Measurements from ENCODE around the gene MIA. TPM values are rescaled to one million over a fixed set of nuclear protein-coding genes. Genes with fewer than 3 reads are reported as not detected.

MIA gene
- total RNA-seq, 2 experiments from 2014 or later, result 1.00 TPM; not detected in 1

DNA sequence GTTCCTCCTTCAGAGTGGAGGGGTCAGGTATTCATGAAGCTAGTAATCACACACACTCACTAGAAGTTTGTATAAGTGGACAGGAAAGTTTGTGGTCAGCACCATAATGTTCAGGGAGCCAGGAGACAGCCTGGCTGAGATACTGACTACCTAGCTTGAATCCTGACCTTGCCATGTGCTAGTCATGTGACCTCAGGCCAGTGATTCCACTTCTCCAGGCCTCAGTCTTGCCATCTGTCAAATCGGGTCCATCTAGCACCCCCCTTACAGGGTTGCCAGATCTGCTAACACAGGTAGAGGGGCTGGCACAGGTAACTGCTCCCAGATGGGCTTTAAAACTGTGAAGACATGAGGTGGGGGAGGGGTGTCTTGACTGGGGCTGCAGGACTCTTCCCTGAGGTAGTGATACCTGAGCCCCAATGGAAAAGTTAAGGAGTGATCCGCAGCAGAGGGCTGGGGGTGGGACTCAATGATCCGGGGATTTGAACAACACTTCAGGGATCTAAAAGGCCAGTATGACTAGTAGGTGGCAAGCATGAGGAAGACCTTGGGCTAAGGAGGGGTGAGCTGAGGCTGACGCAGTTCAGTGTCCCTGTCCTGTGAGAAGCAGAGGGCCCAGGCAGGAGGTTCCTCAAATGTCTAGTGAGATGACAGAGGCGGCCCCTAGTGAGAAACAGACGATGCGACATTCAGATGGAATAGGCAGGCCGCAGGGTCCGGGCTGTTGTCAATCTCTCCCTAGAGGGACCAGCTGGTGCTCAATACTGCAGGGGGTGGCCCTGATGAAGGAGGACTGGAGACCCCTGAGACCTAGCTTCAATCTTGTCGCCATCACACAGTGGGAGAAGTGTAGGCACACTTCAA is 33.6 kb upstream of the MIA start:
- intact Hi-C loops (cut with micrococcal nuclease), result no loop called here
- H3K4me1 Mint-ChIP-seq (ENCODE audit: low read depth), result peaks cover 3% of the 10 kb centered on the region
- H3K4me3 Mint-ChIP-seq, result no peak overlapping the region
- no peaks in the 10 kb centered on the region for H3K27me3 Mint-ChIP-seq
- H3K36me3 Mint-ChIP-seq, result peaks cover 12% of the 10 kb centered on the region
- no peak overlapping the region for H3K27ac Mint-ChIP-seq
- no peaks in the 10 kb centered on the region for H3K9me3 Mint-ChIP-seq
- CTCF ChIA-PET, result interaction anchor here (0.5 to 6.6 kb wide), 4 partner anchors 64 to 898 kb away, joined by 3 to 27 read pairs (median 5); no protein-coding TSS in a partner anchor
- DNase-seq, result no peak
- POLR2A ChIA-PET, result no interaction called here

DNA sequence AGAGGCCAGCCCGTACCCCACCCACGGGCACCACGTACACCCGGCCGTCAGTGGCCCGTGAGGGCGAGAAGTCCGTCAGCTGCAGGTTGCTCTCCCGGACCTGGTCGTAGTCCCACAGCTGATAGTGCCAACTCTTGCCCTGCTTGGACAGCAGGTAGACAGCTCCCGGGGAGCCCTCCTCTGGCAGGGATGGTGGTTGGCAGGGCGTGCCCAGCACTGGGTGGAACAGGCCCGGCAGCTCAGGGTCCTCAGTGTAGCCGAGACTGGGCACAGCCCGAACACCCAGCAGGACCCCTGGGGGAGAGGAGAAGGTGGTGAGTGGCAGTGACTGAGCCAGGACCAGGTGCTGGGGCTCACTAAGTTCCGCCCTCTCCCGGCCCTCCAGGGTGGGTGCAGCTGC is 32.8 kb upstream of the MIA start:
- POLR2A ChIA-PET, result no interaction called here
- CTCF ChIA-PET, result interaction anchor here (0.7 to 6.6 kb wide), 3 partner anchors 64 to 79 kb away, joined by 3 to 27 read pairs (median 6); no protein-coding TSS in a partner anchor
- Mint-ChIP-seq H3K9me3 (no peaks in the 10 kb centered on the region), H3K4me1 (ENCODE audit: low read depth) (peaks cover 3% of the 10 kb centered on the region), H3K27me3 (no peaks in the 10 kb centered on the region), H3K4me3 (no peak overlapping the region), H3K36me3 (peaks cover 11% of the 10 kb centered on the region), H3K27ac (no peak overlapping the region)
- intact Hi-C loops (cut with micrococcal nuclease), result no loop called here
- no peak for DNase-seq

DNA sequence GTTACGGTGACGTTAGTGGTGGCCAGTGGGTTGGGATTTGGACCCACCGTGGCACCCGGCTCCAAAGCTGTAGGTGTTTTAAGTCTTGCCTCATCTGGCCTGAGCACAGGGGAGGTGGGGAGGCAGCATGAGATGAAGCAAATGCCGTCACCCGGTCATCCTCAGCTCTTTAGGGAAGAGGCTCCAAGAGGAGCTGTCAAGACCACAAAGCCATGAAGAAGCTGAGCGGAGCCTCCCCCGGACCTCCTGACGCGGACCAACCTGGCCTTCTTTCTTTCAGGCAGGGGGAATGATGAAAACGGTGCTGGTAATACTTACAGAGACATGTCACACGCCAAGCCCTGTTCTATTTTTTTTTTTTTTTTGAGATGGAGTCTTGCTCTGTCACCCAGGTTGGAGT is 32.4 kb upstream of the MIA start:
- Mint-ChIP-seq H3K4me1 (ENCODE audit: low read depth) (peaks cover 3% of the 10 kb centered on the region), H3K9me3 (no peaks in the 10 kb centered on the region), H3K27ac (no peak overlapping the region), H3K27me3 (no peaks in the 10 kb centered on the region), H3K4me3 (no peak overlapping the region), H3K36me3 (peaks cover 8% of the 10 kb centered on the region)
- ChIA-PET POLR2A (no interaction called here), CTCF (interaction anchor here (0.7 to 6.6 kb wide), 3 partner anchors 63 to 80 kb away, joined by 3 to 27 read pairs (median 6); no protein-coding TSS in a partner anchor)
- intact Hi-C loops (cut with micrococcal nuclease), result no loop called here
- no peak for DNase-seq

DNA sequence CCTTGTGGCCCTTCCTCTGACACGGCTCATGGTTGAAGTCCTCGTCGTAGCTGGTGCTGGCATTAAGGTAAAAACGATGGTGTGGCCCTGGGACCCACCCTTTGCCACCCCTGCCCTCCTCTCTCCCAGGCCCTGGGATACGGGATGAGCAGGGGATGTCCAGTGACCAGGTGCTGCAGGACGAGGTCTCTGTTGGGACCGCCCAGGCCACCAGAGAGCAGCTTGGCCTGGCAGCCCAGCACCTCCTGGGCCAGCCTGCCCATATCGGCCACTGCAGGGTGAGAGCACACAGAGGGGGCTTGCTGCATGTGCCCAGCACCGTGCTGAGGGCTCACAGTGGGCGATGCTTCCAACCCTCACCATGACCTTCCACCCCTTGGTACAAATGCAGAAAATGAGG is 31.4 kb upstream of the MIA start:
- CTCF ChIA-PET, result interaction anchor here (1.0 to 6.6 kb wide), 5 partner anchors 10 to 81 kb away, joined by 3 to 27 read pairs (median 4); partner anchors contain the start of gene RAB4B
- Mint-ChIP-seq H3K27me3 (no peaks in the 10 kb centered on the region), H3K4me1 (ENCODE audit: low read depth) (peaks cover 4% of the 10 kb centered on the region), H3K4me3 (no peak overlapping the region), H3K9me3 (no peaks in the 10 kb centered on the region), H3K36me3 (peaks cover 6% of the 10 kb centered on the region), H3K27ac (no peak overlapping the region)
- DNase-seq, result no peak
- POLR2A ChIA-PET, result interaction anchor here (0.6 to 1.7 kb wide), 2 partner anchors 27 to 45 kb away, joined by 3 to 7 read pairs; partner anchors contain the start of genes COQ8B and ITPKC
- intact Hi-C loops (cut with micrococcal nuclease), result no loop called here

DNA sequence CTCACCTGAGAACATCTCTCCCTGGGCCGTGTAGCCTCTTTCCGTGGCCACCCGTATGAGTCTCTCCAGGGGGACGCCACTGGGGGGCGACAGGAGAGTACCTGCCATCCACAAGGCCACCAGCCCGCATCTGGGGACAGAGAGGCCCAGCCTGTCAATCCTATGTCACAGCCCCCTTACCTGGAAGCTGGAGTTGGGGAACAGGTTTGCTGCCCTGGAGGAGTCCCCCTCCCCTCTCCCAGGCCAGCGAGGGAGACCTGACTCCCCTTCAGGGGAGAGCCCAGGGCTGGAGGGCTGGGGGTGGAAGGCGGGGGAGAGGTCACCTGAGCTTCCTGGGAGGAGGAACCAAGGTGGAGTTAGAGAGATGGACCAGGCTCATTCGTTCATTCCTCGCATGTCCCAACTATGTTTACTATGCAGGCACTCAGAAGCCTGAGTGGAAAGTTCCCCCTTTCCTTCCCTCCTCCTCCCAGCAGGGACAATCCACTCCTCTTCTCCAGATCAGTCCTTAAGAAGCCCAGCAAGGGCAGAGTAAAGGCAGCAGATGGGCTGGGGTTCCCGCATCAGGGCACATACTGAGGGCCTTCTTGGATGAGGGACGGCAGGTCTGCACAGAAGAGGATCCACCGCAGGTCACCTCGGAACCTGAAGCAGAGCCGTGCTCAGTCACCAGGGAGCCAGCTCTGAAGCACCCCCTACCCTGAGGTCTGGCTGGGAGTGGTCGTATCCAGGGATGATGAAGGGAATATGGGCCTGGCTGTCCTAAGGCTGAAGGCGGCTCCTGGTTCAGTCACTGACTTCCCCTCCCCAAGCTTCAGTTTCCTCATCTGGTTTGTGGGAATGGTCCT is 30.5 kb upstream of the MIA start:
- no peak overlapping the region for H3K4me3 Mint-ChIP-seq
- H3K27me3 Mint-ChIP-seq, result no peaks in the 10 kb centered on the region
- CTCF ChIA-PET, result interaction anchor here (1.0 to 6.6 kb wide), 6 partner anchors 11 to 82 kb away, joined by 3 to 27 read pairs (median 4); partner anchors contain the start of gene RAB4B
- H3K4me1 Mint-ChIP-seq (ENCODE audit: low read depth), result peaks cover 11% of the 10 kb centered on the region
- H3K36me3 Mint-ChIP-seq, result no peaks in the 10 kb centered on the region
- DNase-seq, result peak; percentile 61
- intact Hi-C loops (cut with micrococcal nuclease), result no loop called here
- POLR2A ChIA-PET, result interaction anchor here (0.6 to 1.7 kb wide), 5 partner anchors 15 to 76 kb away, joined by 3 to 7 read pairs (median 3); partner anchors contain the start of genes COQ8B and ITPKC
- H3K27ac Mint-ChIP-seq, result no peak overlapping the region
- H3K9me3 Mint-ChIP-seq, result no peaks in the 10 kb centered on the region

DNA sequence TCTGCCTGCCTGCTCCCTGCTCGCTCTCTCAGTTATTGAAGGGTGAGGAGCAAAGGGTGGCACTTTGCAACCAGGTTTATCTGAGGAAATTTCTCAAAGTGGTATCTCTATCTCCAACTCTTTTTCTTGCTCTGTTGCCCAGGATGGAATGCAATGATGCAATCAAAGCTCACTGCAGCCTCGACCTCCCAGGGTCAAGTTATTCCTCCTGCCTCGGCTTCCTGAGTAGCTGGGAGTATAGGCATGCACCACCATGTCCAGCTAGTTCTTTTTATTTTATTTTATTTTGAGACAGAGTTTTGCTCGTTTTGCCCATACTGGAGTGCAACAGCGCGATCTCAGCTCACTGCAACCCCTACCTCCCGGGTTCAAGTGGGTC is 29.9 kb upstream of the MIA start:
- intact Hi-C loops (cut with micrococcal nuclease), result no loop called here
- H3K27ac Mint-ChIP-seq, result no peak overlapping the region
- no peaks in the 10 kb centered on the region for H3K27me3 Mint-ChIP-seq
- no peaks in the 10 kb centered on the region for H3K36me3 Mint-ChIP-seq
- H3K9me3 Mint-ChIP-seq, result no peaks in the 10 kb centered on the region
- no peak overlapping the region for H3K4me3 Mint-ChIP-seq
- CTCF ChIA-PET, result interaction anchor here (1.1 to 6.6 kb wide), 3 partner anchors 11 to 73 kb away, joined by 4 to 27 read pairs (median 4); no protein-coding TSS in a partner anchor
- POLR2A ChIA-PET, result interaction anchor here (1.0 to 1.1 kb wide), 2 partner anchors 14 to 32 kb away, joined by 3 to 4 read pairs; no protein-coding TSS in a partner anchor
- H3K4me1 Mint-ChIP-seq (ENCODE audit: low read depth), result peaks cover 16% of the 10 kb centered on the region
- DNase-seq, result no peak

DNA sequence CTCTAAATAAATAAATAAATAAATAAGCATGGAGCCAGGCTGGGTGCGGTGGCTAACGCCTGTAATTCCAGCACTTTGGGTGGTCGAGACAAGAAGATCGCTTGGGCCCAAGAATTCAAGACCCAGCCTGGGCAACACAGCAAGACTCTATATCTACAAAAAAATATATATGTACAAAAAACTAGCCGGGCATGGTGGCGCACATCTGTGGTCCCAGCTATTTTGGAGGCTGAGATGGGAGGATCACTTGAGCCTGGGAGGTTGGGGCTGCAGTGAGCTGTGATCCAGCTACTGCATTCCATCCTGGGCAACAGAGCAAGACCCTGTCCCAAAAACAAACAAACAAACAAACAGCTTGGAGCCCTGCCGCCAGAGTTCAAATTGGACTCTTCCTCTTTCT is 27.8 kb upstream of the MIA start:
- Mint-ChIP-seq H3K9me3 (no peaks in the 10 kb centered on the region), H3K4me3 (no peak overlapping the region), H3K27ac (no peak overlapping the region), H3K4me1 (ENCODE audit: low read depth) (peaks cover 17% of the 10 kb centered on the region), H3K36me3 (peaks cover 15% of the 10 kb centered on the region), H3K27me3 (no peaks in the 10 kb centered on the region)
- intact Hi-C loops (cut with micrococcal nuclease), result no loop called here
- CTCF ChIA-PET, result interaction anchor here (6.6 kb wide), 1 partner anchor 59 kb away, joined by 27 read pairs; no protein-coding TSS in a partner anchor
- POLR2A ChIA-PET, result no interaction called here
- DNase-seq, result no peak

DNA sequence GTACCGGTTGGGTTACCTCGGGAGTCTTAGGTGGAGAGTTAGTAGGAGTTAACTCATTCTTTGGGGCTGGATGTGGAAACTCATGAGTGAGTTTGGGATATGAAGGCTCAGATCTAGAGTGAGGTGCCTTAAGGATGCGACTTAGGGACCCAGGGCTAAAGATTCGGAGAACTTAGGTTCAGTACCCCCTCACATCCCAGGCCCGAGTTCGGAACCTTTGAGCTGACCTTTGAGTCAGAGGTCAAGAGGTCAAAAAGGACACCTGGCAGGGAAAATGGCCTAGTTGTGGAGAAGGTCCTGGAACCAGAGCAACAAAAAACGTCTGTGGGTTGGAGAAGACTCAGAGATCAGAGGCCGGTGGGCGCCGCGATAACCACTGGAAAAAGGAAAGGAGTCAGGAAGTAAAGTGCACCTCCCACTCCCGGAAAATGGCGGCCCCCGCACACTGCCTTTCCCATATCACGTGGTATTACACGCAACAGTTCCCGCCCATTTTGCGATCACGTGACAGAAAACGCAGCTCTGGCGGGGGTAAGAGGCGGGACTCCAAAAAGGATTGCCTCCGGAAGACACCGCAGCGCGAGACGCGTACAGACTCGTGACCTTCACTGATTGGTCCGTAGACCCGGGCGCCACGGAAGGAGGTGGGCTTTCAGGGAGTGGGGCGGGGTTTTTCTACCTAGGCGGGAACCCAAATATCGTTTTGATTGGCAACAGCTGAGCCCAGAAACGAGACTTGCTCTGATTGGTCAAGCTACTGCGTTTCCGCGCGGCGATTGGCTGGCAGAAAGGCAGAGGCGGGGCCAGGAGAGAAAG is 25.1 kb upstream of the MIA start, which contains the start of gene ACTMAP:
TSS of gene ACTMAP (minus strand) at position 420 of the 816 bp plus-strand sequence. CDS start 674 bp downstream, outside the sequence.
- Mint-ChIP-seq H3K4me1 (ENCODE audit: low read depth) (peaks cover 32% of the 10 kb centered on the region), H3K36me3 (peaks cover 31% of the 10 kb centered on the region), H3K9me3 (no peaks in the 10 kb centered on the region), H3K4me3 (peak within 1 kb of the TSS; percentile 94), H3K27me3 (no peaks in the 10 kb centered on the region), H3K27ac (peak within 1 kb of the TSS; percentile 97)
- peak; percentile 100 for DNase-seq
- POLR2A ChIA-PET, result interaction anchor here (0.8 to 4.5 kb wide), 8 partner anchors 21 to 613 kb away, joined by 4 to 54 read pairs (median 6); partner anchors contain the start of genes B9D2, COQ8B, EGLN2 and ITPKC
- intact Hi-C loops (cut with micrococcal nuclease), result loop anchor here (1.0 to 10.0 kb wide), 8 partner anchors 28 to 795 kb away; partner anchors contain the start of genes BLVRB, COQ8B, NUMBL and RAB4B
- CTCF ChIA-PET, result interaction anchor here (0.7 to 2.7 kb wide), 7 partner anchors 28 to 116 kb away, joined by 3 to 13 read pairs (median 5); partner anchors contain the start of gene RAB4B

DNA sequence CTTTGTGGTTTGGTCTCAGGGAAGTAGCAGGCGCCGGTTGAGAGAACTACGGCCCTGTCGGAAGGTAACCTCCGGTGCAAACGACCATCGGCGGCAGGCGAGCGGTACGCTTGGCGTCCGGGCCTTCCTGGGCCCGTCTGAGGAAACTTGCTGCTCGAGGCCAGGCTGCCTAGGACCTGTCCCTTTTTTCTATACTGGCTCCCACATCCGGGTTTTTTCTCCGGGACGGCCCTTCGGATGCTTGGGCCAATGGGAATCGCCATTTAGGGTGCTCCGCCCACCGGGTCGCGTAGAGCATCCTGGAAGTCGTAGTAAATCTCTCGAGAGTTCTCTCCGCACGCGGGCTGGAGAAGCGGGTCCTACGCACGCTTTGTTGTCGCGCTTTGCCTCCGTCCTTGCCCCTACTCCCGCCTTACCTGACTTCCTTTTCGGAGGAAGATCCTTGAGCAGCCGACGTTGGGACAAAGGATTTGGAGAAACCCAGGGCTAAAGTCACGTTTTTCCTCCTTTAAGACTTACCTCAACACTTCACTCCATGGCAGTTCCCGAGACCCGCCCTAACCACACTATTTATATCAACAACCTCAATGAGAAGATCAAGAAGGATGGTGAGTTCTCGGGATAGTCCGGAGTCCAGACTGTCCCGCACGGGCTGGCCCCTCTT is 24.3 kb upstream of the MIA start, which contains the start of gene SNRPA:
TSS of gene SNRPA (plus strand) at position 330 of the 664 bp plus-strand sequence. CDS start at position 536, 206 bp downstream.
- H3K4me1 Mint-ChIP-seq (ENCODE audit: low read depth), result peaks cover 39% of the 10 kb centered on the region
- H3K4me3 Mint-ChIP-seq, result peak within 1 kb of the TSS; percentile 94
- H3K27me3 Mint-ChIP-seq, result no peaks in the 10 kb centered on the region
- ChIA-PET CTCF (interaction anchor here (0.7 to 2.7 kb wide), 6 partner anchors 27 to 117 kb away, joined by 3 to 13 read pairs (median 6); partner anchors contain the start of gene RAB4B), POLR2A (interaction anchor here (0.7 to 4.5 kb wide), 9 partner anchors 21 to 141 kb away, joined by 3 to 54 read pairs (median 7); partner anchors contain the start of genes COQ8B, EGLN2, ITPKC and RAB4B)
- no peaks in the 10 kb centered on the region for H3K9me3 Mint-ChIP-seq
- H3K36me3 Mint-ChIP-seq, result peaks cover 39% of the 10 kb centered on the region
- peak; percentile 98 for DNase-seq
- intact Hi-C loops (cut with micrococcal nuclease), result loop anchor here (1.0 to 10.0 kb wide), 9 partner anchors 27 to 794 kb away; partner anchors contain the start of genes BLVRB, COQ8B, NUMBL and RAB4B
- peak within 1 kb of the TSS; percentile 97 for H3K27ac Mint-ChIP-seq

DNA sequence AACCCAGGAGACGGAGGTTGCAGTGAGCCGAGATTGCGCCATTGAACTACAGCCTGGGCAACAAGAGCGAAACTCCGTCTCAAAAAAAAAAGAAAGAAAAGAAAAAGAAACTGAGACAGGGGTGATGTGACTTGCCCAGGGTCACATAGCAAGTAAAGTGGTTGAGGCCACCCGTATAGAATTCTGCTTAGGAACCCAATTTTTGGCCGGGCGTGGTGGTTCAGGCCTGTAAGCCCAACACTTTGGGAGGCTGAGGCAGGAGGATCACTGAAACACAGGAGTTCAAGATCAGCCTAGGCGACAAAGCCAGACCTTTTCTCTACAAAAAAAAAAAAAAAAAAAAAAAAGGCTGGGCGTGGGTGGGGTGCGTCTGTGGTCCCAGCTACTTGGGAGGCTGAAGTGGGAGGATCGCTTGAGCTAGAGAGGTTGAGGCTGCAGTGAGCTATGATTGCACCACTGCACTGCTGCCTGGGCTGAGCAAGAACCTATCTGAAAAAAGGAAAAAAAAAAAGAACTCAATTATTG is 23.0 kb upstream of the MIA start:
- Mint-ChIP-seq H3K27ac (peak overlapping the region; percentile 97), H3K36me3 (peaks cover 51% of the 10 kb centered on the region), H3K4me1 (ENCODE audit: low read depth) (peaks cover 52% of the 10 kb centered on the region), H3K27me3 (no peaks in the 10 kb centered on the region), H3K9me3 (no peaks in the 10 kb centered on the region), H3K4me3 (peak overlapping the region; percentile 94)
- POLR2A ChIA-PET, result interaction anchor here (0.6 to 4.5 kb wide), 13 partner anchors 12 to 147 kb away, joined by 3 to 54 read pairs (median 5); partner anchors contain the start of genes EGLN2, NUMBL and RAB4B
- intact Hi-C loops (cut with micrococcal nuclease), result loop anchor here (10.0 kb wide), 2 partner anchors 288 to 792 kb away; partner anchors contain the start of genes BLVRB and SPTBN4
- CTCF ChIA-PET, result interaction anchor here (0.8 to 6.8 kb wide), 5 partner anchors 19 to 89 kb away, joined by 4 to 58 read pairs (median 4); partner anchors contain the start of gene RAB4B
- peak; percentile 65 for DNase-seq

Measured in activated CD4-positive, alpha-beta memory T cell treated with anti-CD3 and anti-CD28 coated beads for 36 hours (primary cell).